Kidney epithelial cell (primary cell): Measurements from ENCODE around the gene PPP3R1. TPM values are rescaled to one million over a fixed set of nuclear protein-coding genes. Genes with fewer than 3 reads are reported as not detected.

Experiments used
- DNase-seq: peaks from one replicate; pipeline ENCODE4 v3.0.0-alpha.2; 2010; ENCODE audit warnings: low read depth
- H3K27me3 ChIP-seq: 2 replicates; pipeline ENCODE4 v1.6.0; 2011; ENCODE audit warnings: low read length; ENCODE audit not compliant: control insufficient read depth, insufficient read depth
- H3K36me3 ChIP-seq: 2 replicates; pipeline ENCODE4 v1.5.1; 2011; ENCODE audit warnings: low read length; ENCODE audit not compliant: control insufficient read depth, insufficient read depth
- H3K4me3 ChIP-seq: 2 replicates; pipeline ENCODE4 v1.5.1; 2011; ENCODE audit warnings: low read depth, mild to moderate bottlenecking, control low read depth, low read length
- total RNA-seq: library from RNA; depleted of rRNA; stranded (reverse); fragments of >200 nt; gene quantifications from 2 replicates; pipeline ENCODE4 v1.2.3, GENCODE V29; 2015
- TF ChIP-seq, protein P1 (sequence below): IDR thresholded peaks from 2 replicates; pipeline ENCODE4 v1.5.1; 2011; ENCODE audit warnings: mild to moderate bottlenecking, moderate library complexity, low read length, control low read depth, inconsistent platforms; ENCODE audit not compliant: insufficient read depth, poor library complexity, severe bottlenecking

Gene PPP3R1
- total RNA-seq, 1 donor from 2014 or later: 32.8 TPM

DNA sequence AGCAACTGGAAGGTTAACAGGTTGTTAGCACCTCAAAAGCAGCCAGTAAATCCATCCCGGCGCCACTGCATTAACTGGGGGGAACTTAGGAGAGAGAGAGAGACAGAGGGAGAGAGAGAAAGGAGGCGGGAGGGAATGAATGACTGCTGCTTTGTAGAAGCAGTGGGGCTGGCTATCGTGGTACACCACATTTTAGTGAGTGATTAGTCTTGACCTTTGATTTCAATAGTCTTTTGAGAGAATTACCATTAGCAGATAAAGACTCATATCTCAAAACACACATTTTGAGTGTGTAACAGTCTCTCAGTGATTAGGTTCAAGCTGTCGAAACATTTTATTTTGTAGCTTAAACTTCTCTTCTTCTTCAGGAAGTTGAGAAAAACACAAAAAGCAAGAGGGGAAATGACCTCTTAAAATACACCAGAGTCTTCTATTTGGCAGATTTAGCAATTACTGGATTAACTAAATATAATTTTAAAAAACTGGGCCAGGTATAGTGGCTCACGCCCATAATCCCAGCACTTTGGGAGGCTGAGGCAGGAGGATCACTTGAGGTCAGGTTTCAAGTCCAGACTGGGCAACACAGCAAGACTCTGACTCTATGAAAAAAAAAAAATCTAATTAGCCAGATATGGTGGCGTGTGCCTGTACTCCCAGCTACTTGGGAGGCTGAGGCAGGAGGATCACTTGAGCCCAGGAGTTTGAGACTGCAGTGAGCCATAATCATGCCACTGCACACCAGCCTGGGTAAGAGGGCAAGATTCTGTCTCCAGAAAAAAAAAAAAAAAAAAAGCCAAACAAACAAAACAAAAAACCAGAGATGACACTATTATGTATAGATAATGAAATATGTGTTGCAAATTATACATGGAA, 116.6 kb downstream of the PPP3R1 start:
- TF ChIP-seq, protein P1, sequence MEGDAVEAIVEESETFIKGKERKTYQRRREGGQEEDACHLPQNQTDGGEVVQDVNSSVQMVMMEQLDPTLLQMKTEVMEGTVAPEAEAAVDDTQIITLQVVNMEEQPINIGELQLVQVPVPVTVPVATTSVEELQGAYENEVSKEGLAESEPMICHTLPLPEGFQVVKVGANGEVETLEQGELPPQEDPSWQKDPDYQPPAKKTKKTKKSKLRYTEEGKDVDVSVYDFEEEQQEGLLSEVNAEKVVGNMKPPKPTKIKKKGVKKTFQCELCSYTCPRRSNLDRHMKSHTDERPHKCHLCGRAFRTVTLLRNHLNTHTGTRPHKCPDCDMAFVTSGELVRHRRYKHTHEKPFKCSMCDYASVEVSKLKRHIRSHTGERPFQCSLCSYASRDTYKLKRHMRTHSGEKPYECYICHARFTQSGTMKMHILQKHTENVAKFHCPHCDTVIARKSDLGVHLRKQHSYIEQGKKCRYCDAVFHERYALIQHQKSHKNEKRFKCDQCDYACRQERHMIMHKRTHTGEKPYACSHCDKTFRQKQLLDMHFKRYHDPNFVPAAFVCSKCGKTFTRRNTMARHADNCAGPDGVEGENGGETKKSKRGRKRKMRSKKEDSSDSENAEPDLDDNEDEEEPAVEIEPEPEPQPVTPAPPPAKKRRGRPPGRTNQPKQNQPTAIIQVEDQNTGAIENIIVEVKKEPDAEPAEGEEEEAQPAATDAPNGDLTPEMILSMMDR: no peak
- Histone ChIP-seq H3K36me3 (no peaks in the 10 kb centered on the region), H3K27me3 (no peaks in the 10 kb centered on the region), H3K4me3 (no peak overlapping the region)
- no peak for DNase-seq

DNA sequence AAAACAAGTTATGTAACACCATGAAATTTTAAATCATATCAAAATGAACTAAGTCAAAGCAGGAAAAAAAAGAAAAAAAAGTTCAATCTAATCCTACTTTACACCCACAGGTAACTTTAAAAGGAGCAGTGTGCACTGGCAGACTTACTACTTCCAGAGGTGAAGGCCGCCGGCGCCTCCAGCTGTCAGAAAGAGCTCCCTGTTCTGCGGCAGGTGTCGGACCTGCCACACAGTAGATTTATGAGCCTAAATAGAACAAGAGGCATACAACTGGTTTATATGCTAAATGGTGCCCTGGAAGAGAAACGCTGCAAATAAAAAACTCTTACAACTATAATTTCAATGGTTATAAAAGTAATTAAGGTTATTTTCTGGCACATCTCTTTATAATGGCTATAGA, 117.8 kb downstream of the PPP3R1 start:
- TF ChIP-seq, protein P1: no peak
- no peaks in the 10 kb centered on the region for H3K36me3 ChIP-seq
- no peak for DNase-seq
- no peaks in the 10 kb centered on the region for H3K27me3 ChIP-seq
- H3K4me3 ChIP-seq: no peak overlapping the region

DNA sequence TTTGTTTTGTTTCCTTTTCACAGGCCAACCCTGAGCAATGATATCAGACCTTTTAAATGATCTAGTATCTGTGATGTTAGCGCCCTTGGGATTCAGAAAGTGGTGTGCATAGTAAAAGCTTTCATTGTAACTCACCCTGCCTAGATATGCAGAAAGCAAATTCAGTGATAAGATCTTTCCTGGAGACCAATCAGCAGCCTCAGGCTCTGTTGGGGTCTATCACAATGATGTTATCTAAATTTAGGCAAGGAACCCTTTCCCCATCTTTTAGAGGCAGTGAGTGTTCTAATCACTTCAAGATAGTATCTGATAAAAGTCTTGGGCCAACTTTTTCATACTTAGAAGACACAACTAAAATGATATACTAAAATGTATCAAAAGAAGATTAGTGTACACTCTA, 118.2 kb downstream of the PPP3R1 start:
- no peaks in the 10 kb centered on the region for H3K27me3 ChIP-seq
- H3K4me3 ChIP-seq: no peak overlapping the region
- TF ChIP-seq, protein P1: no peak
- no peak for DNase-seq
- H3K36me3 ChIP-seq: no peaks in the 10 kb centered on the region

Other genes with a start within 250 kb of the PPP3R1 start
- 21.6 and 24.3 TPM in 2 replicates for gene C1D, start 189.5 kb downstream of the PPP3R1 start, total RNA-seq
- gene PNO1, start 94.6 kb downstream of the PPP3R1 start, total RNA-seq: 21.2 and 29.2 TPM in 2 replicates
- 7.9 and 8.8 TPM in 2 replicates for gene CNRIP1, start 67.4 kb upstream of the PPP3R1 start, total RNA-seq
- not detected in 2 replicates for gene PLEK, start 112.8 kb upstream of the PPP3R1 start, total RNA-seq
- gene FBXO48, start 214.8 kb upstream of the PPP3R1 start, total RNA-seq: 0.54 and 0.68 TPM in 2 replicates
- gene APLF, start 215.1 kb upstream of the PPP3R1 start, total RNA-seq: 5.1 and 6.5 TPM in 2 replicates